Ishikawa (cell line): Measurements from ENCODE around the gene NACC2.

Source experiments
- CEBPB ChIP-seq: IDR thresholded peaks from 2 replicates; pipeline ENCODE4 v1.6.1; 2012
- CREB1 ChIP-seq: IDR thresholded peaks from 2 replicates; pipeline ENCODE4 v1.6.1; 2012; ENCODE audit warnings: low read depth
- EGR1 ChIP-seq: IDR thresholded peaks from 2 replicates; pipeline ENCODE4 v1.6.1; 2012
- EP300 ChIP-seq: IDR thresholded peaks from 2 replicates; pipeline ENCODE4 v1.6.1; 2012; ENCODE audit warnings: borderline replicate concordance
- FOXM1 ChIP-seq: IDR thresholded peaks from 2 replicates; pipeline ENCODE4 v1.6.1; 2012; ENCODE audit warnings: low read depth, borderline replicate concordance
- MAX ChIP-seq: IDR thresholded peaks from 2 replicates; pipeline ENCODE4 v1.6.1; 2012
- NFIC ChIP-seq: IDR thresholded peaks from 2 replicates; pipeline ENCODE4 v1.6.1; 2012
- RAD21 ChIP-seq: IDR thresholded peaks from 2 replicates; pipeline ENCODE4 v1.6.1; 2012; ENCODE audit warnings: low read depth
- REST ChIP-seq: IDR thresholded peaks from 2 replicates; pipeline ENCODE4 v1.6.1; 2012; ENCODE audit warnings: low read depth, mild to moderate bottlenecking
- TAF1 ChIP-seq: IDR thresholded peaks from 2 replicates; pipeline ENCODE4 v1.6.1; 2012; ENCODE audit warnings: low read depth, mild to moderate bottlenecking
- TCF12 ChIP-seq: IDR thresholded peaks from 2 replicates; pipeline ENCODE4 v1.6.1; 2012; ENCODE audit warnings: low read depth
- TEAD4 ChIP-seq: IDR thresholded peaks from 2 replicates; pipeline ENCODE4 v1.6.1; 2012
- USF1 ChIP-seq: IDR thresholded peaks from 2 replicates; pipeline ENCODE4 v1.6.1; 2012
- YY1 ChIP-seq: IDR thresholded peaks from 2 replicates; pipeline ENCODE4 v1.6.1; 2012; ENCODE audit warnings: low read depth
- ZBTB7A ChIP-seq: IDR thresholded peaks from 2 replicates; pipeline ENCODE4 v1.6.1; 2012; ENCODE audit warnings: low read depth

NACC2 gene

GRCh38 chr9:136129176-136129575 lies 34.1 kb upstream of the NACC2 start:
- TF ChIP-seq MAX (no peak), TCF12 (no peak), RAD21 (no peak), REST (no peak), EP300 (no peak), ZBTB7A (no peak), CEBPB (no peak), FOXM1 (no peak), CREB1 (no peak), USF1 (no peak)

DNA sequence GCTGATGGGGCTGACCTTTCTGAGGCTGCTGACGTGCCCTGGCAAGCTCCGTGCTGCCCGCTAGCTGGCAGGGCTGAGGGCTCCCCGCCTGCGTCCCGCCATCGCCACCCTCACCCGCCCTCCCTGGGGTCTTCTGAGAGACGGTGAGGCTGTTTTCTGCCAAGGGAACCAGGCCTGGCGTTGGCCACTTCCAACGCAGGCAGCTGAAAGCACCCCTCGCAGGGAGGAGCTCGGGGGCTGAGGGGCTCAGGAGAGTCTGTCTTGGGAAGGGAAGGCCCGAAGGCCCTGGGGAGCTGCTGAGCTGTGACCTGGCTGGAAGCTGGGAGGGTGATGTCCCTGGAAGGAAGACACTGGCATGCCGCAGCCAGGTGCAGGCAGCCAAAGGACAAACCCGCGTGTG lies 33.3 kb upstream of the NACC2 start:
- TF ChIP-seq FOXM1 (no peak), REST (no peak), CREB1 (no peak), MAX (no peak), NFIC (no peak), TCF12 (no peak), YY1 (no peak), CEBPB (no peak), TEAD4 (no peak), EGR1 (no peak), TAF1 (no peak), ZBTB7A (no peak), USF1 (no peak), EP300 (no peak), RAD21 (no peak)

- TF ChIP-seq CEBPB (no peak), YY1 (no peak), RAD21 (no peak), TAF1 (no peak), EGR1 (no peak), CREB1 (no peak), MAX (no peak), ZBTB7A (no peak), FOXM1 (no peak), NFIC (no peak), TEAD4 (no peak), EP300 (no peak), TCF12 (no peak), USF1 (no peak), REST (no peak)
These were observed 32.2 kb upstream of the NACC2 start for GRCh38 chr9:136127313-136127712.

DNA sequence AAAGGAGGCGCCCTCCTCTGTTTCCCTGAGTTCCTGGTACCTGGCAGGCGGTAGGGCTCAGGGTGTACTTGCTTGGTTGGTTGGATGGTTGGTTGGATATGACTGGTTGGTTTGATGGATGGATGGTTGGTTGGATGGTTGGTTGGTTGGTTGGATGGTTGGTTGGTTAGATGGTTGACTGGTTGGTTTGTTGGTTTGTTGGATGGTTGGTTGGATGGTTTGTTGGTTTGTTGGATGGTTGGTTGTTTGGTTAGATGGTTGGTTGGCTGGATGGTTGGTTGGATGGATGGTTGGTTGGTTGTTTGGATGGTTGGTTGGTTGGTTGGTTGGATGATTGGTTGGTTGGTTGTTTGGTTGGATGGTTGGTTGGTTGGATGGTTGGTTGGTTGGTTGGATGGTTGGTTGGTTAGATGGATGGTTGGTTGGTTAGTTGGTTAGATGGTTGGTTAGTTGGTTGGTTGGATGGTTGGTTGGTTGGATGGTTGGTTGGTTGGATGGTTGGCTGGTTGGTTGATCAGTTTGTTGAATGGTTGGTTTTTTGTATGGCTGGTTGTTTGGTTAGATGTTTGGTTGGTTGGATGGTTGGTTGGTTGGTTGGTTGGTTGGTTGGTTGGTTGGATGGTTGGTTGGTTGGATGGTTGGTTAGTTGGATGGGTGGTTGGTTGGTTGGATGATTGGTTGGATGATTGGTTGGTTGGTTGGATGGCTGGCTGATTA lies 30.0 kb upstream of the NACC2 start:
- TF ChIP-seq ZBTB7A (no peak), CREB1 (no peak), EGR1 (no peak), REST (no peak), YY1 (no peak), USF1 (no peak), RAD21 (no peak), NFIC (no peak), TEAD4 (no peak), FOXM1 (no peak), TAF1 (no peak), TCF12 (no peak), MAX (no peak), CEBPB (no peak), EP300 (no peak)
